HEK293T (cell line): Measurements from ENCODE around the gene MRC1.

Experiments used
- CTCF ChIA-PET: fragments of 350-600 bp; formaldehyde crosslinking; extraction: SDS; loops from one replicate; lab custom pipeline; 2021; ENCODE audit warnings: antibody characterized with exemption, inconsistent platforms; lab: Yijun Ruan, JAX
- POLR2A ChIA-PET: fragments of 350-600 bp; formaldehyde crosslinking; extraction: SDS; loops from one replicate; lab custom pipeline; 2020; ENCODE audit warnings: antibody characterized with exemption, inconsistent platforms; lab: Yijun Ruan, JAX
- DNase-seq: peaks from one replicate; pipeline ENCODE4 v3.0.0; 2012; ENCODE audit warnings: mixed read lengths; ENCODE audit errors: extremely low spot score
- ARNT ChIP-seq: fragments of 450-650 bp; IDR thresholded peaks from 2 replicates; pipeline ENCODE4 v1.6.1; 2017; ENCODE audit warnings: mild to moderate bottlenecking
- BHLHE40 ChIP-seq: fragments of 450-650 bp; IDR thresholded peaks from 2 replicates; pipeline ENCODE4 v1.6.1; 2016; ENCODE audit warnings: mild to moderate bottlenecking, moderate library complexity, borderline replicate concordance
- CTBP1 ChIP-seq: fragments of 450-650 bp; IDR thresholded peaks from 2 replicates; pipeline ENCODE4 v1.6.1; 2016; ENCODE audit warnings: borderline replicate concordance
- ELF4 ChIP-seq: fragments of 450-650 bp; IDR thresholded peaks from 2 replicates; pipeline ENCODE4 v1.6.1; 2017; ENCODE audit warnings: antibody characterized with exemption
- FOXA1 ChIP-seq: fragments of 450-650 bp; IDR thresholded peaks from 2 replicates; pipeline ENCODE4 v1.6.1; 2016; ENCODE audit warnings: mild to moderate bottlenecking
- FOXK2 ChIP-seq: fragments of 450-650 bp; IDR thresholded peaks from 2 replicates; pipeline ENCODE4 v1.6.1; 2016; ENCODE audit warnings: mild to moderate bottlenecking
- FOXM1 ChIP-seq: fragments of 450-650 bp; IDR thresholded peaks from 2 replicates; pipeline ENCODE4 v1.6.1; 2017; ENCODE audit warnings: mild to moderate bottlenecking, borderline replicate concordance
- HDGF ChIP-seq: fragments of 450-650 bp; IDR thresholded peaks from 2 replicates; pipeline ENCODE4 v1.6.1; 2017; ENCODE audit warnings: antibody characterized with exemption, borderline replicate concordance
- L3MBTL2 ChIP-seq: fragments of 450-650 bp; conservative IDR thresholded peaks from 2 replicates; pipeline ENCODE4 v1.6.1; 2016; ENCODE audit warnings: mild to moderate bottlenecking
- LEF1 ChIP-seq: fragments of 450-650 bp; IDR thresholded peaks from 2 replicates; pipeline ENCODE4 v1.6.1; 2017; ENCODE audit warnings: mild to moderate bottlenecking, borderline replicate concordance
- NFRKB ChIP-seq: fragments of 450-650 bp; IDR thresholded peaks from 2 replicates; pipeline ENCODE4 v1.6.1; 2016; ENCODE audit warnings: mild to moderate bottlenecking, moderate library complexity
- PKNOX1 ChIP-seq: fragments of 450-650 bp; IDR thresholded peaks from 2 replicates; pipeline ENCODE4 v1.6.1; 2016
- SP1 ChIP-seq: fragments of 450-650 bp; IDR thresholded peaks from 2 replicates; pipeline ENCODE4 v1.6.1; 2017
- SUZ12 ChIP-seq: fragments of 450-650 bp; IDR thresholded peaks from 2 replicates; pipeline ENCODE4 v1.6.1; 2016; ENCODE audit warnings: mild to moderate bottlenecking
- TARDBP ChIP-seq: fragments of 450-650 bp; IDR thresholded peaks from 2 replicates; pipeline ENCODE4 v1.6.1; 2016
- ZNF384 ChIP-seq: fragments of 450-650 bp; IDR thresholded peaks from 2 replicates; pipeline ENCODE4 v1.6.1; 2016

MRC1 gene

GRCh38 chr10:17785276-17785930 lies 23.7 kb upstream of the MRC1 start:
- ChIA-PET POLR2A (no interaction called here), CTCF (interaction anchor here (0.7 kb wide), 1 partner anchor 532 kb away, joined by 3 read pairs; no protein-coding TSS in a partner anchor)
- DNase-seq: no peak
- no peak for TF ChIP-seq PKNOX1

- ChIA-PET CTCF (interaction anchor here (0.6 to 0.7 kb wide), 3 partner anchors 8 to 200 kb away, joined by 3 to 4 read pairs (median 3); no protein-coding TSS in a partner anchor), POLR2A (no interaction called here)
Measured at GRCh38 chr10:17787087-17787961, 21.8 kb upstream of the MRC1 start.

DNA sequence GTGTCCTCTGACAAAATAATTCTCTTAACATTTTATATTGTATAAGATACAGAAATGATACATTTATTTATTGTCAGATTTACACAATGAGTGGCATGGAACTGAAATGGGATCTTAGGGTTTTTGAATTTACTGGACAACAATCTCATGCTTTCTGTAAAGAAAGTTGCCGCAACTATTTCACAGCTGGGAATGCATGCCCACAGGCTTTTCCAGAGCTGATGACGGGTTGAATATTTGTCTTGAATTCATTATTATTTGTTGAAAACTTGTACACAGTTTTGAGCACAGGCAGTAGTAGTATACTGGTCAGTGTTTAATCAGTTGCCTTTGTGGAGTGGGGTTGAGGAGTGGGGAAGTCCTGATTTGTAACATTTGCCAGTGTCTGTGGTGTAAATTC lies 20.5 kb upstream of the MRC1 start:
- CTCF ChIA-PET: interaction anchor here (0.7 kb wide), 1 partner anchor 612 kb away, joined by 3 read pairs; no protein-coding TSS in a partner anchor
- no peak for DNase-seq
- POLR2A ChIA-PET: no interaction called here
- no peak for TF ChIP-seq FOXM1
- no peak for TF ChIP-seq L3MBTL2

More at GRCh38 chr10:17787087-17787961, 21.8 kb upstream of the MRC1 start:
- no peak for DNase-seq
- TF ChIP-seq SP1 (no peak), FOXM1 (no peak), LEF1 (no peak)

DNA sequence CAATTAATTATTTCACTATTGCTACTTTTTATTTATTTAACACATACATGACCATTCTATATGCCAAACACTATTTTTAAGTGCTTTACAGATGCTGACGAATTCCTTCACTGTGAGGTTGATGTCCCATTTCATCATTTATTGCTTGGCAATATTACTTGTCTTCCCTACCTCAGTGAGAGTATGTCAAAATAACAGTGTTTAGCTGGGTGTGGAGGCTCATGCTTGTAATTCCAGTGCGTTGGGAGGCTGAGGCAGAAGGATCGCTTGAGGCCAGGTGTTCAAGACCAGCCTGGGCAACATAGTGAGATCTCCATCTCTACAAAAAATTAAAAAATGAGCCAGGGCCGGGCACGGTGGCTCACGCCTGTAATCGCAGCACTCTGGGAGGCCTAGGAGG lies 19.8 kb upstream of the MRC1 start:
- ChIA-PET CTCF (interaction anchor here (0.7 kb wide), 1 partner anchor 1464 kb away, joined by 3 read pairs; no protein-coding TSS in a partner anchor), POLR2A (no interaction called here)
- no peak for DNase-seq
- no peak for TF ChIP-seq BHLHE40
- no peak for TF ChIP-seq FOXM1
- no peak for TF ChIP-seq LEF1
- TF ChIP-seq NFRKB: no peak
- no peak for TF ChIP-seq ZNF384
- no peak for TF ChIP-seq FOXA1
- no peak for TF ChIP-seq SP1
- TF ChIP-seq ELF4: no peak
- no peak for TF ChIP-seq HDGF
- TF ChIP-seq FOXK2: no peak
- TF ChIP-seq TARDBP: no peak
- TF ChIP-seq SUZ12: no peak
- TF ChIP-seq L3MBTL2: no peak
- no peak for TF ChIP-seq CTBP1

GRCh38 chr10:17790651-17791050 lies 18.5 kb upstream of the MRC1 start:
- CTCF ChIA-PET: no interaction called here
- TF ChIP-seq BHLHE40 (no peak), CTBP1 (no peak), LEF1 (no peak), FOXM1 (no peak), SUZ12 (no peak), PKNOX1 (no peak), NFRKB (no peak), HDGF (no peak), ARNT (no peak), ZNF384 (no peak), FOXA1 (no peak), SP1 (no peak), FOXK2 (no peak), TARDBP (no peak), ELF4 (no peak), L3MBTL2 (no peak)
- DNase-seq: no peak
- POLR2A ChIA-PET: no interaction called here

DNA sequence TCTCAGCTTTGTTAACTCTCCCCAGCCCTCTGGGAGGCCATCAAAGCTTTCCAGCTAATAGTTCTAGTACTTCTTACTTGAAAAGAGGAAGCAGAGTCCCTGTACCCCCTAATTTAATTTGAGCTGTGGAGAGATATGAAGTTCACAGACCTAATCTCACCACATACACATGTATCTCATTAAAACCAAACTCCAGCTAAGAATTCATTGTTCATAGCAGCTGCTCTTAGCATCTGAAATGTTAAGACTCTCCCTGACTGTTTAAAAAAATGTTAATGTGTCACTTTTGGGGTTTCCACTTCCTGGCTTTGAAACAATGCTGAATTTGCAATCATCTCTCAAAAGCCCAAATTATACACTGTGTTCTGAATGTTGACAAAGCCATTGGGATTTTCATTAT lies 16.2 kb upstream of the MRC1 start:
- ChIA-PET CTCF (interaction anchor here (1.1 kb wide), 1 partner anchor 18 kb away, joined by 3 read pairs; no protein-coding TSS in a partner anchor), POLR2A (no interaction called here)
- no peak for DNase-seq
- TF ChIP-seq TARDBP (no peak), ZNF384 (no peak), SUZ12 (no peak), FOXM1 (no peak), FOXK2 (no peak), LEF1 (no peak), HDGF (no peak), ARNT (no peak), ELF4 (no peak), L3MBTL2 (no peak), FOXA1 (no peak), BHLHE40 (no peak), SP1 (no peak), NFRKB (no peak), PKNOX1 (no peak), CTBP1 (no peak)
